ENCODE data around the gene SUN5.
"Not testable (repeated sequence)": the region's sequence is repeated elsewhere in the genome, so short reads cannot be mapped to it uniquely, and the experiment has no call there.

The SUN5 gene

DNA sequence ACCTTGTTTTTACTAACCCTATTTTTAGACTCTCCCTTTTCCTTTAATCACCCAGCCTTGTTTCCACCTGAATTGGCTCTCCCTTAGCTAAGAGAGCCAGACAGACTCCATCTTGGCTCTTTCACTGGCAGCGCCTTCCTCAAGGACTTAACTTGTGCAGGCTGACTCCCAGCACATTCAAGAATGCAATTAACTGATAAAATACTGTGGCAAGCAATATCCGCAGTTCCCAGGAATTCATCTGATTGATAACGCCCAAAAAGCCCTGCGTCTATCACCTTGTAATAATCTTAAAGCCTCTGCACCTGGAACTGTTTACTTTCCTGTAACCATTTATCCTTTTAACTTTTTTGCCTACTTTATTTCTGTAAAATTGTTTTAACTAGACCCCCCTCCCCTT is 29.1 kb downstream of the SUN5 start:
- DNase-seq, result not testable (repeated sequence)

- not testable (repeated sequence) for DNase-seq
These were observed 29.8 kb downstream of the SUN5 start for GRCh38 chr20:32974204-32975064.

DNA sequence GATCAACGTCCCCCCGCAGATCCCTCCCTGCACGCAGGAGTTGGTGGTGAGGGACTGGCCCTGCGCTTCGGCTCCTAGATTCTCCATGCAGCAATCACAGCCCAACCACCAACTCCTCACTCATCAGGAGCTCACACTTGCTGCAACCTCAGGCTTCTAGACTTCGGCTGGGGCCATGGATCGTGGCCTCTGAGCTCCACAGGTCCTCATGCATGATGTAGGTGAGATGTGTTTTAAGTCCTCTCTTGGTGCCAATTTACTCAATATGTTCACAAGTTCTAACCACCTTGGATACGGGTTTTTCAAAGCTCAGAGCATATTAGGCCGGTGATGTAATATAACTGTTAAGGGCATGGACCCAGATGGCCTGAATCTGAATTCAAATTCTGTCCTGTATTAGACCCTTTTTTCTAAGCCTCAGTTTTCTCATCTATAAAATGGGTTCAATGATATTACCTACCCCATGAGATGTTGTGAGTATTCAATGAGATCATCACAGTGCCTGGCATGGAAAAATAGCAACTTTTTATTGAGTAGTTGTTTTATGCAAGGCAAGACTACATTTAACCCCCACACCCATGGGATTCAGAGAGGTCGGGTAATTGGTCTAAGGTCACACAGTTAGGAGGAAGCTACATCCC is 31.0 kb downstream of the SUN5 start:
- no peak for DNase-seq

- no peak for DNase-seq
These were observed 31.8 kb downstream of the SUN5 start for GRCh38 chr20:32972181-32973076.

GRCh38 chr20:32971703-32972161 is 32.5 kb downstream of the SUN5 start:
- no peak for DNase-seq

GRCh38 chr20:32970973-32971300 is 33.3 kb downstream of the SUN5 start:
- DNase-seq, result no peak

GRCh38 chr20:32970115-32970972 is 33.9 kb downstream of the SUN5 start:
- DNase-seq, result no peak

DNA sequence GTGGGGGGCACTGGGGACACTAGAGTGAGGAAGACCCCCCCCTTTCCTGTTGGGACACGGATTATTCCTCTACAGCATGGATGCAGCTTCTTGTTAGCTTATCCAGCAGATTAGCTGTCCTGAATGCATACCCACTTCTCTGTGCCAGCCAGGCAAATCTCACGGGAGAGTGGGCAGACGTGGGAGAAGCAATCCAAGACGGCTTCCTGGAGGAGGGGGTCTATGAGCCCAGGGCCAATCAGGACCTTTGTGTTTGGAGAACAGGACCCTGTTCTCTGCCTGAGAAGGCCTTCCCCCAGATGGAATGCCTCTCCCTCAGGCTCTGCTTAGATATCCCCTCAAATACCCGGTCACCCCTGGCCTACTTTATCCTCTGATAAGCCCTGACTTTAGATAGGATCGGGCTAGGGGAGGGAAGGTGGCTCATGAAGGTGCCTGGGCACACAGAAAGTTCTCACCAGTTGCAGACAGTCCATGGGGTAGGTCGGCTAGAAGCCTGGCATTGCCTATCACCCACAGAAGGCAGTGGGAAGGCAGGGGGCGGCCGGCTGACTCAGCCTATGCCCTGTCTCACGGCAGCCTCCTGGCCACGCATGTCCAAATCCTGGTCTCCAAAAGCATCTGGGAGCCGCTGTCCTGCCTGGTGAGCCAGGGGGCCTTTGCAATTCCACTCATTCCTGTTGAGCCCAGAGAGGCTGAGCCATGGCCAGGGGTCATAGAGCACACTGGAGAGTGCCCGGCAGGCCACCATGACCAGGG is 34.7 kb downstream of the SUN5 start:
- DNase-seq, result no peak

- DNase-seq, result no peak
These were observed 35.6 kb downstream of the SUN5 start for GRCh38 chr20:32968478-32969241.

- no peak for DNase-seq
These were observed 36.2 kb downstream of the SUN5 start for GRCh38 chr20:32967961-32968457.

DNA sequence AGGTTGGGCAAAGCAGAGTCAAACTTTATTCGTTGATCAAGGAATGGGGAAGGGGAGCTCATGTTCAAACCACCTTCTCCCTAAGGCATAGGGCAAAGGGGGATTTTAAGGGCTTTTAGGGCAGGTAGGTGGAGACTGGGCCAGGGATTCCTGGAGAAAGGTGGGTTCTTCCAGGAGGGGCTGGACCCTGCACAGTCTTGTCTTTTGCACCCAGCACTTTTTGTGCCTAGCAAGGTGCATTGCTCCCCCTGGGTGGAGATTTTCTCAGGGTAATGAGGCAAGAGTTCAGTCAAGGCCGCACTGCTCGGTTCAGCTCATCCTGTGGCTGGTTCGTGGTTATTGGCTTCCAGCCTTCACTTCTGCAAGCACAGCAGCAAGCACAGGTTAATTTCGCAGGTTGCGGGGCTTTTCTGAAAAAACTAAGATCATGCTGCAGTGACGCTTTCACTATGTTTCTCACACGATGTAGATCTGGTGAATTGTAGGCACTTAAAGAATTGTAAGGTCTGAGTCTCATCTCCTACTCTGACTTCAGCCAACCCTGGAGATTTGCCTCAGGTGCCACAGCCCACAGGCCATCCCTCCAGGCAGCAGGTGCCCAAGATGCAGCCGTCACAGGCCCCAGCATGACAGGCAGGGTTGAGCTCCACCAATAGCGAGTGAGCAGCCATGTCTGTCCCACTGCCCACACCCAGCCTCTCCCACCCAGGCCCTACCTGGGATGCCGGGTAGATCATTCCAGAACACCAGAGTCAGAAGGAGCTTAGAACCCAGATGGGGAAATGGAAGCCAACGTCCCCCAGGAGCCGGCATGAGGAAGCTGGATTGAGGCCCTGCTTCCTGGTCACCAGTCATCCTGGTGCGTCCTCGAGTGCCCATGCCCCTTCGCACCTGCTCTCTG is 37.1 kb downstream of the SUN5 start:
- no peak for DNase-seq

GRCh38 chr20:32966382-32966781 is 37.9 kb downstream of the SUN5 start:
- no peak for DNase-seq

DNA sequence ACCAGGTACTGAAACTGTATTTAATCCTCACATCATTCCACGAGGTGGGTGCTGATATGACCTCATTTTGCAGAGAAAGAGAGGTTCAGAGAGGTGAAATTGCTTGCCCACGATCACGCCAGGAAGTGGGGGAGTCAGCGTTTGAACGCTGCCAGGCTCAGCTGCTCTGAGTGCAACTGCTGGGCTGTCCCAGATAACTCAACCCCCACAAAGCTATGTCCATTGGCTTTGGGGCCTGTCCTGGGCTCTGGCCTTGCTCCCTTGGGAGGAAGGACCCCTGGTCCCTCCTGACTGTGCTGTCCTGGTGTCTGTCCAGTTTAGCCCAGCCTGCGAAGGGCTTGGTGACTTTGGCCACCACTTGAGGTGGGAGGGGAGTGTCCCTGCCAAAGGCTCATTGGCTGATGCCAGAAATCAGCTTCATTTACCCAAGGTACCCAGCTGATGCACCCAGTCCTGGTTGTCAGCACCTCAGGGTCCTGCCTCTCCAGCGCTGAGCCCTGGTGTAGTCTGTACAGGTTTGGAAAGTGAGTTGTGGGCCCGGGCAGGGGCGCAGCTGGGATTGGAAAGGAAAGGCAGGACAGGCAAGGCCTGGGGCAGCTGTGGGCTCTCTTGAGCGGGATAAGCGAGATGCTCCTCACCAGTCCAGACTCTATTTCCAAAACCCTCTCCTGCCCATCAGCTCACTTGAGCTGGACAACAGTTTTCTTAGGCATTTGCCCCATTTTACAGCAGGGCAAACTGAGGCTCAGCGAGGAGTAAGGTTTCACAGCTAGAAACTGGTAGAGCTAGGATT is 38.5 kb downstream of the SUN5 start:
- no peak for DNase-seq

GRCh38 chr20:32965115-32965514 is 39.1 kb downstream of the SUN5 start:
- no peak for DNase-seq

DNA sequence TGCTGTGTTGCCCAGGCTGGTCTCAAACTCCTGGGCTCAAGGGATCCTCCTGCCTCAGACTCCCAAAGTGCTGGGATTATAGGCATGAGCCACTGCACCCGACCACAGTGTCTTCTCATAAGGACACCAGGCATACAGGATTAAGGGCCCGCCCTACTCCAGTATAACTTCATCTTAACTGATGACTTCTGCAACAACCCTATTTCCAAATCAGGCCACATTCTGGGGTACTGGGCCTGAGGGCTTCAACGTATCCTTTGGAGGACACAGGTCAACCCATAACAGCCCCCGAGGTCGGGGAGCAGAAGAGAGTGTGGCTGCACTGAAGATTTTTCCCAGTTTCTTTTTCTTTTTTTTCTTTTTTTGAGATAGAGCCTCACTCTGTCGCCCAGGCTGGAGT is 39.7 kb downstream of the SUN5 start:
- no peak for DNase-seq

GRCh38 chr20:32963176-32963575 is 41.1 kb downstream of the SUN5 start:
- no peak for DNase-seq

GRCh38 chr20:32962646-32963045 is 41.6 kb downstream of the SUN5 start:
- not testable (repeated sequence) for DNase-seq

DNA sequence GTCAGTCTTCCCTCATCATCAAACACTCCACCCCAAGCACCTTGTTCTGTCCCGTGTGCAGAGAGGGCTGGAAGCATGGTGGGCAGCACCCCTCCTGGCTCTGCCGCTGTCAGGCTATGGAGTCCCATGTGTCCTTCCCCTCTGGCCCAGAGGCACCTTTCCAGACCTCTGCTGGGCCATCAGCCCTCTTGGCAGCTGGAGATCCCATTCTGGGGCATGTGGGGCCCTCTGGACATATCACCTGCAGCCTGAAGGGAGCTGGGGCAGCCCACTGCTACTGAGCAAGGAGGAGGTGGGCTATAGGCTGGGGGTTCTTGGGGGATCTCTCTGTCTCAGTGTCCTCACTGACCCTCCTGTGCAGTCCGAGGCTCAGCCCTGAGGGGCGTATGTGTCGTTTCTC is 42.2 kb downstream of the SUN5 start:
- DNase-seq, result no peak

All from NCI-H1417 treated with DMSO at 0.1 percent for 48 hours (cell line).